CD4-positive, alpha-beta T cell treated with Interleukin-15 for 1 hour (primary cell): Measurements from ENCODE around the gene EMC9.

Source experiments
- DNase-seq: peaks from one replicate; pipeline ENCODE4 v3.0.0-alpha.2; 2020

EMC9 gene

GRCh38 chr14:24177041-24177825 lies 35.8 kb upstream of the EMC9 start:
- DNase-seq = no peak

- DNase-seq = no peak
These were observed 35.2 kb upstream of the EMC9 start for GRCh38 chr14:24176599-24176998.

- no peak for DNase-seq
These were observed 31.5 kb upstream of the EMC9 start for GRCh38 chr14:24172871-24173281.

GRCh38 chr14:24172261-24172860 lies 31.0 kb upstream of the EMC9 start:
- DNase-seq = no peak

GRCh38 chr14:24171422-24172260 lies 30.2 kb upstream of the EMC9 start, which contains the start of gene REC8:
Gene REC8, plus strand, starts transcription at chr14:24172080. Its CDS starts 473 bp downstream, at chr14:24172553.
- peak; percentile 88 for DNase-seq

GRCh38 chr14:24167469-24168114 lies 26.2 kb upstream of the EMC9 start:
- DNase-seq = no peak

- DNase-seq = no peak
These were observed 24.4 kb upstream of the EMC9 start for GRCh38 chr14:24165785-24166184.

GRCh38 chr14:24164518-24164991 lies 23.2 kb upstream of the EMC9 start:
- DNase-seq = no peak

- DNase-seq = no peak
These were observed 20.7 kb upstream of the EMC9 start for GRCh38 chr14:24162093-24162492.

GRCh38 chr14:24160850-24161804 lies 19.7 kb upstream of the EMC9 start, which contains the start of gene IRF9:
Gene IRF9, plus strand, starts transcription at chr14:24161265. Its CDS starts 880 bp downstream, at chr14:24162145.
- peak; percentile 95 for DNase-seq

- DNase-seq = no peak
These were observed 19.1 kb upstream of the EMC9 start for GRCh38 chr14:24160499-24160849.

GRCh38 chr14:24159777-24160498 lies 18.5 kb upstream of the EMC9 start:
- no peak for DNase-seq

- no peak for DNase-seq
These were observed 15.9 kb upstream of the EMC9 start for GRCh38 chr14:24157331-24157730.

- DNase-seq = no peak
These were observed 15.4 kb upstream of the EMC9 start for GRCh38 chr14:24156840-24157239.

GRCh38 chr14:24155100-24155499 lies 13.7 kb upstream of the EMC9 start:
- no peak for DNase-seq

- no peak for DNase-seq
These were observed 10.2 kb upstream of the EMC9 start for GRCh38 chr14:24151404-24152080.

GRCh38 chr14:24150993-24151392 lies 9.6 kb upstream of the EMC9 start:
- DNase-seq = no peak

- no peak for DNase-seq
These were observed 9.2 kb upstream of the EMC9 start for GRCh38 chr14:24150567-24150966.

- DNase-seq = no peak
These were observed 8.7 kb upstream of the EMC9 start for GRCh38 chr14:24150061-24150460.

GRCh38 chr14:24149302-24149969 lies 8.0 kb upstream of the EMC9 start:
- no peak for DNase-seq
